Mesenchymal stem cell (in vitro differentiated cells and primary cell): Measurements from ENCODE around the gene ETDA. TPM values are rescaled to one million over a fixed set of nuclear protein-coding genes. Genes with fewer than 3 reads are reported as not detected.
"Not testable (repeated sequence)": the region's sequence is repeated elsewhere in the genome, so short reads cannot be mapped to it uniquely, and the experiment has no call there.

Source experiments
- DNase-seq: peaks from one replicate; pipeline ENCODE4 v3.0.0-alpha.2; 2013
- H2AFZ ChIP-seq: one replicate; pipeline ENCODE4 v1.6.1; 2013; ENCODE audit warnings: low read depth, mild to moderate bottlenecking, control low read depth, inconsistent platforms, low read length, moderate library complexity
- H2AK5ac ChIP-seq: 2 replicates; pipeline ENCODE4 v1.6.1; 2013; ENCODE audit warnings: low read length, moderate library complexity, mild to moderate bottlenecking, inconsistent platforms; ENCODE audit not compliant: severe bottlenecking
- H2BK120ac ChIP-seq: one replicate; pipeline ENCODE4 v1.6.1; 2013; ENCODE audit warnings: low read depth, mild to moderate bottlenecking, inconsistent platforms, low read length, moderate library complexity
- H2BK12ac ChIP-seq, 2 experiments: one replicate each; pipeline ENCODE4 v1.6.1; 2013; ENCODE audit warnings: inconsistent platforms in 2 of 2, low read length in 2 of 2, mild to moderate bottlenecking in 2 of 2, moderate library complexity in 2 of 2, control low read depth in 1 of 2
- H2BK15ac ChIP-seq: one replicate; pipeline ENCODE4 v1.6.1; 2013; ENCODE audit warnings: mild to moderate bottlenecking, low read depth, inconsistent platforms; ENCODE audit not compliant: poor library complexity, severe bottlenecking
- H2BK5ac ChIP-seq: 2 replicates; pipeline ENCODE4 v1.6.1; 2013; ENCODE audit warnings: low read depth, mild to moderate bottlenecking, low read length, control low read depth, inconsistent platforms; ENCODE audit not compliant: poor library complexity, severe bottlenecking
- H3K14ac ChIP-seq, 2 experiments: one replicate each; pipeline ENCODE4 v1.6.1; 2013; ENCODE audit warnings: inconsistent platforms in 2 of 2, low read length in 2 of 2, control low read depth in 1 of 2, mild to moderate bottlenecking in 1 of 2, moderate library complexity in 1 of 2
- H3K18ac ChIP-seq, 2 experiments: one replicate each; pipeline ENCODE4 v1.6.1; 2013; ENCODE audit warnings: inconsistent platforms in 2 of 2, low read length in 2 of 2, control low read depth in 1 of 2, low read depth in 1 of 2, mild to moderate bottlenecking in 1 of 2
- H3K23ac ChIP-seq, 2 experiments: one replicate each; pipeline ENCODE4 v1.6.1; 2013; ENCODE audit warnings: inconsistent platforms in 2 of 2, low read length in 2 of 2, mild to moderate bottlenecking in 2 of 2, moderate library complexity in 2 of 2, control low read depth in 1 of 2
- H3K27ac ChIP-seq: 2 replicates; pipeline ENCODE4 v1.5.1; 2013; ENCODE audit warnings: mild to moderate bottlenecking, moderate library complexity, low read length, control low read depth, inconsistent platforms; ENCODE audit not compliant: poor library complexity, severe bottlenecking
- H3K27me3 ChIP-seq, 2 experiments: 2 replicates each; pipeline versions ENCODE4 v1.6.1 to v1.7.0; 2013; ENCODE audit warnings: low read length in 2 of 2, mild to moderate bottlenecking in 2 of 2, moderate library complexity in 2 of 2, control low read depth in 1 of 2, inconsistent platforms in 1 of 2; ENCODE audit not compliant: control insufficient read depth in 1 of 2, insufficient read depth in 1 of 2
- H3K36me3 ChIP-seq, 2 experiments: 2 replicates each; pipeline versions ENCODE4 v1.6.1 to v1.7.0; 2013; ENCODE audit warnings: low read length in 2 of 2, control low read depth in 1 of 2, inconsistent platforms in 1 of 2, low read depth in 1 of 2, mild to moderate bottlenecking in 1 of 2; ENCODE audit not compliant: insufficient read depth in 2 of 2, control insufficient read depth in 1 of 2
- H3K4ac ChIP-seq, 2 experiments: one replicate each; pipeline ENCODE4 v1.6.1; 2013; ENCODE audit warnings: inconsistent platforms in 2 of 2, low read length in 2 of 2, mild to moderate bottlenecking in 2 of 2, moderate library complexity in 2 of 2, control low read depth in 1 of 2, low read depth in 1 of 2
- H3K4me1 ChIP-seq: 2 replicates; pipeline ENCODE4 v1.6.1; 2013; ENCODE audit warnings: low read depth, low read length, control low read depth; ENCODE audit not compliant: control insufficient read depth, insufficient read depth
- H3K4me2 ChIP-seq: 2 replicates; pipeline ENCODE4 v1.6.1; 2013; ENCODE audit warnings: low read length, mild to moderate bottlenecking, inconsistent platforms; ENCODE audit not compliant: poor library complexity, severe bottlenecking
- H3K4me3 ChIP-seq, 2 experiments: 2 replicates each; pipeline versions ENCODE4 v1.5.1 to v1.7.0; 2013; ENCODE audit warnings: low read length in 2 of 2, mild to moderate bottlenecking in 2 of 2, control low read depth in 1 of 2, low read depth in 1 of 2; ENCODE audit not compliant: insufficient read depth in 1 of 2
- H3K79me1 ChIP-seq: replicated peaks from 2 replicates; pipeline ENCODE4 v1.6.1; 2013; ENCODE audit warnings: mild to moderate bottlenecking, control low read depth, low read length, inconsistent platforms; ENCODE audit not compliant: poor library complexity, severe bottlenecking
- H3K9ac ChIP-seq: 2 replicates; pipeline ENCODE4 v1.7.0; 2013; ENCODE audit warnings: mild to moderate bottlenecking, low read length, moderate library complexity
- H3K9me3 ChIP-seq: 2 replicates; pipeline ENCODE4 v1.7.0; 2013; ENCODE audit warnings: mild to moderate bottlenecking, low read length; ENCODE audit not compliant: control insufficient read depth
- H4K8ac ChIP-seq: one replicate; pipeline ENCODE4 v1.6.1; 2013; ENCODE audit warnings: inconsistent platforms, mild to moderate bottlenecking, low read length, moderate library complexity
- H4K91ac ChIP-seq: one replicate; pipeline ENCODE4 v1.6.1; 2013; ENCODE audit warnings: mild to moderate bottlenecking, low read length, inconsistent platforms
- WGBS: methylation state at CpG from one replicate; pipeline ENCODE4 v1.1.7; 2013; ENCODE audit warnings: mixed read lengths; 5-methylcytosine and 5-hydroxymethylcytosine counted together
- polyA plus RNA-seq, 2 experiments: library from polyadenylated mRNA; stranded (reverse); fragments of 200-250 nt; gene quantifications; one replicate each; pipeline ENCODE4 v1.2.3, GENCODE V29; 2013

Gene ETDA
- not detected for polyA plus RNA-seq (2013, experiment 1 of 2)
- not detected for polyA plus RNA-seq (2013, experiment 2 of 2)

- not testable (repeated sequence) for H3K4me3 ChIP-seq, H3K18ac ChIP-seq, H4K91ac ChIP-seq, H2BK5ac ChIP-seq, H3K27ac ChIP-seq, H2AFZ ChIP-seq, H3K9me3 ChIP-seq, H2BK12ac ChIP-seq, H3K4me2 ChIP-seq, H2BK120ac ChIP-seq, H4K8ac ChIP-seq, H3K27me3 ChIP-seq, H3K36me3 ChIP-seq, H3K79me1 ChIP-seq, H3K23ac ChIP-seq, H3K14ac ChIP-seq, H2BK15ac ChIP-seq, H3K9ac ChIP-seq, H3K4me1 ChIP-seq, H2AK5ac ChIP-seq, DNase-seq, H3K4ac ChIP-seq
- WGBS: no CpG with 5 or more reads among the region's 1 CpG
These were observed at the start of gene ETDA for GRCh38 chrX:135252011-135252518. Gene ETDA (plus strand): TSS chrX:135252061. CDS start chrX:135253277, 1,216 bp downstream.

- not testable (repeated sequence) for H2BK12ac ChIP-seq, H3K4ac ChIP-seq, H2BK120ac ChIP-seq, H4K91ac ChIP-seq, H2AK5ac ChIP-seq, H3K27ac ChIP-seq, H3K14ac ChIP-seq, H3K79me1 ChIP-seq, H2BK5ac ChIP-seq, H2BK15ac ChIP-seq, H3K9me3 ChIP-seq, H3K4me2 ChIP-seq, H3K4me1 ChIP-seq, H3K4me3 ChIP-seq, H4K8ac ChIP-seq, H3K18ac ChIP-seq, H3K36me3 ChIP-seq, H2AFZ ChIP-seq, H3K23ac ChIP-seq, H3K9ac ChIP-seq
- H3K27me3 ChIP-seq: peaks cover 0 to 45% of the 10 kb centered on the region in 2 experiments
- DNase-seq: peak; percentile 2
- 4% methylated on average over 11 of the region's 11 CpGs for WGBS
These were observed 45.4 kb upstream of the ETDA start for GRCh38 chrX:135206427-135206826.

- H4K8ac ChIP-seq: no peak overlapping the region
- H2AK5ac ChIP-seq: no peak overlapping the region
- 86% methylated on average over 8 of the region's 8 CpGs for WGBS
- H3K4ac ChIP-seq: no peak overlapping the region
- no peak overlapping the region for H4K91ac ChIP-seq
- H2BK120ac ChIP-seq: no peak overlapping the region
- H2BK15ac ChIP-seq: no peak overlapping the region
- no peak for DNase-seq
- no peak overlapping the region for H3K23ac ChIP-seq
- no peak overlapping the region for H3K27ac ChIP-seq
- H3K14ac ChIP-seq: no peak overlapping the region
- no peak overlapping the region for H2AFZ ChIP-seq
- H3K4me2 ChIP-seq: no peak overlapping the region
- no peaks in the 10 kb centered on the region for H3K9me3 ChIP-seq
- H3K79me1 ChIP-seq: no peaks in the 10 kb centered on the region
- no peaks in the 10 kb centered on the region for H3K4me1 ChIP-seq
- no peak overlapping the region for H3K9ac ChIP-seq
- H3K18ac ChIP-seq: no peak overlapping the region
- H3K4me3 ChIP-seq: no peak overlapping the region
- no peak overlapping the region for H2BK12ac ChIP-seq
- H2BK5ac ChIP-seq: no peak overlapping the region
- H3K36me3 ChIP-seq: no peaks in the 10 kb centered on the region
- H3K27me3 ChIP-seq: peaks cover 0 to 33% of the 10 kb centered on the region in 2 experiments
These were observed 38.5 kb upstream of the ETDA start for GRCh38 chrX:135213200-135213844.

GRCh38 chrX:135245989-135246388 is 5.9 kb upstream of the ETDA start:
- not testable (repeated sequence) for H3K9ac ChIP-seq, H3K27me3 ChIP-seq, H2AK5ac ChIP-seq, H3K14ac ChIP-seq, H4K8ac ChIP-seq, H2AFZ ChIP-seq, H3K4me1 ChIP-seq, H3K23ac ChIP-seq, DNase-seq, H3K9me3 ChIP-seq, H4K91ac ChIP-seq, H3K18ac ChIP-seq, H3K36me3 ChIP-seq, H3K4me2 ChIP-seq, H2BK15ac ChIP-seq, H2BK120ac ChIP-seq, H3K4me3 ChIP-seq, H3K4ac ChIP-seq, H2BK12ac ChIP-seq, H3K27ac ChIP-seq, H2BK5ac ChIP-seq, H3K79me1 ChIP-seq
- no CpG with 5 or more reads among the region's 6 CpGs for WGBS
